Panc1 (cell line): ENCODE data around the gene GDF15.
A peak's percentile ranks its signal among the peaks of the same experiment; 100 is the strongest.

Source experiments
- POLR2AphosphoS5 ChIP-seq: IDR thresholded peaks from 2 replicates; pipeline ENCODE4 v1.6.1; 2012; ENCODE audit warnings: mild to moderate bottlenecking, low read depth, low read length, moderate library complexity
- TF ChIP-seq, protein P1 (sequence below): fragments of 450-650 bp; IDR thresholded peaks from 2 replicates; pipeline ENCODE4 v1.5.1; 2017; ENCODE audit warnings: mild to moderate bottlenecking
- TF ChIP-seq, protein P2 (sequence below), 2 experiments: IDR thresholded peaks; 2 replicates each; pipeline ENCODE4 v1.6.1; 2011 to 2012; ENCODE audit warnings: low read depth in 2 of 2, control low read depth in 1 of 2, low read length in 1 of 2, mild to moderate bottlenecking in 1 of 2, moderate library complexity in 1 of 2; ENCODE audit not compliant: insufficient read depth in 1 of 2

DNA sequence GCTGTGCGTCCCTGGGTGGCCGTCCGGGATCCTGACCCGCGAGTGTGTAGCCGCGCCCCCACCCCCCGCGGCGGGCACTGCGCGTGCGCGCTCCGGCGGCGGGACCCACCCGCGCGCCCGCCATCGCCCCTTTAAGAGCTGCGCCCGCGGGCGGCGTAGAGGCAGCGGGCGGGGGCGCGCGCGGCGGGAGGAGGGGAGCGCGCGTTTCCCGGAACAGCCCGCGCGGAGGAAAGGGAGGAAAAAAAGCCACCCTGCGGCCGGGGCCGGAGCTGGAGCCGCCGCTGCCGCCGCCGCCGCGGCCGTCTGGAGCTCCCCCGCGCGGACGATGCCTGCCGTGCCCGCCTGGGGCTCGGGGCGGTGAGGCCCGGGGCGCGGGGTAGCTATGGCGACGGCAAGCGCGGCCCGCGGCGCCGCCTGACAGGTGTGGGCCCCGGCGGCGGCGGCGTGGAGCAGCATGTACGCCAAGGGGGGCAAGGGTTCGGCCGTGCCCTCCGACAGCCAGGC, 33.3 kb downstream of the GDF15 start, which contains the start of gene SSBP4:
- TF ChIP-seq, protein P1, sequence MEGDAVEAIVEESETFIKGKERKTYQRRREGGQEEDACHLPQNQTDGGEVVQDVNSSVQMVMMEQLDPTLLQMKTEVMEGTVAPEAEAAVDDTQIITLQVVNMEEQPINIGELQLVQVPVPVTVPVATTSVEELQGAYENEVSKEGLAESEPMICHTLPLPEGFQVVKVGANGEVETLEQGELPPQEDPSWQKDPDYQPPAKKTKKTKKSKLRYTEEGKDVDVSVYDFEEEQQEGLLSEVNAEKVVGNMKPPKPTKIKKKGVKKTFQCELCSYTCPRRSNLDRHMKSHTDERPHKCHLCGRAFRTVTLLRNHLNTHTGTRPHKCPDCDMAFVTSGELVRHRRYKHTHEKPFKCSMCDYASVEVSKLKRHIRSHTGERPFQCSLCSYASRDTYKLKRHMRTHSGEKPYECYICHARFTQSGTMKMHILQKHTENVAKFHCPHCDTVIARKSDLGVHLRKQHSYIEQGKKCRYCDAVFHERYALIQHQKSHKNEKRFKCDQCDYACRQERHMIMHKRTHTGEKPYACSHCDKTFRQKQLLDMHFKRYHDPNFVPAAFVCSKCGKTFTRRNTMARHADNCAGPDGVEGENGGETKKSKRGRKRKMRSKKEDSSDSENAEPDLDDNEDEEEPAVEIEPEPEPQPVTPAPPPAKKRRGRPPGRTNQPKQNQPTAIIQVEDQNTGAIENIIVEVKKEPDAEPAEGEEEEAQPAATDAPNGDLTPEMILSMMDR, result no peak; the same call in 1 of the 2 replicates
- TF ChIP-seq, protein P2, sequence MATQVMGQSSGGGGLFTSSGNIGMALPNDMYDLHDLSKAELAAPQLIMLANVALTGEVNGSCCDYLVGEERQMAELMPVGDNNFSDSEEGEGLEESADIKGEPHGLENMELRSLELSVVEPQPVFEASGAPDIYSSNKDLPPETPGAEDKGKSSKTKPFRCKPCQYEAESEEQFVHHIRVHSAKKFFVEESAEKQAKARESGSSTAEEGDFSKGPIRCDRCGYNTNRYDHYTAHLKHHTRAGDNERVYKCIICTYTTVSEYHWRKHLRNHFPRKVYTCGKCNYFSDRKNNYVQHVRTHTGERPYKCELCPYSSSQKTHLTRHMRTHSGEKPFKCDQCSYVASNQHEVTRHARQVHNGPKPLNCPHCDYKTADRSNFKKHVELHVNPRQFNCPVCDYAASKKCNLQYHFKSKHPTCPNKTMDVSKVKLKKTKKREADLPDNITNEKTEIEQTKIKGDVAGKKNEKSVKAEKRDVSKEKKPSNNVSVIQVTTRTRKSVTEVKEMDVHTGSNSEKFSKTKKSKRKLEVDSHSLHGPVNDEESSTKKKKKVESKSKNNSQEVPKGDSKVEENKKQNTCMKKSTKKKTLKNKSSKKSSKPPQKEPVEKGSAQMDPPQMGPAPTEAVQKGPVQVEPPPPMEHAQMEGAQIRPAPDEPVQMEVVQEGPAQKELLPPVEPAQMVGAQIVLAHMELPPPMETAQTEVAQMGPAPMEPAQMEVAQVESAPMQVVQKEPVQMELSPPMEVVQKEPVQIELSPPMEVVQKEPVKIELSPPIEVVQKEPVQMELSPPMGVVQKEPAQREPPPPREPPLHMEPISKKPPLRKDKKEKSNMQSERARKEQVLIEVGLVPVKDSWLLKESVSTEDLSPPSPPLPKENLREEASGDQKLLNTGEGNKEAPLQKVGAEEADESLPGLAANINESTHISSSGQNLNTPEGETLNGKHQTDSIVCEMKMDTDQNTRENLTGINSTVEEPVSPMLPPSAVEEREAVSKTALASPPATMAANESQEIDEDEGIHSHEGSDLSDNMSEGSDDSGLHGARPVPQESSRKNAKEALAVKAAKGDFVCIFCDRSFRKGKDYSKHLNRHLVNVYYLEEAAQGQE (IDR thresholded peaks at IDR 0.05; ENCODE audit: insufficient read depth in 1 of 2, low read depth in 2 of 2, low read length in 1 of 2), result no peak
- TF ChIP-seq POLR2AphosphoS5, result peak; percentile 30; the same call in 1 of the 2 replicates
